ENCODE data around the gene TFF3. TPM values are rescaled to one million over a fixed set of nuclear protein-coding genes. Genes with fewer than 3 reads are reported as not detected.

TFF3 gene
- total RNA-seq, 1 donor from 2014 or later, result 0.26 TPM

- Histone ChIP-seq H3K4me3 (ENCODE audit: low read depth, low read length) (no peak overlapping the region), H3K36me3 (ENCODE audit: control insufficient read depth, insufficient read depth, low read length) (no peaks in the 10 kb centered on the region), H3K27me3 (ENCODE audit: control insufficient read depth, insufficient read depth, low read length) (peaks cover 1% of the 10 kb centered on the region)
- DNase-seq (ENCODE audit: low read depth) (no peak), FAIRE-seq (no peak)
- TF ChIP-seq CTCF (IDR thresholded peaks at IDR 0.05; ENCODE audit: insufficient read depth, low read length, severe bottlenecking), result no peak
Observed at GRCh38 chr21:42349420-42350317, 34.5 kb upstream of the TFF3 start.

GRCh38 chr21:42348762-42349161 lies 33.6 kb upstream of the TFF3 start:
- Histone ChIP-seq H3K4me3 (ENCODE audit: low read depth, low read length) (no peak overlapping the region), H3K36me3 (ENCODE audit: control insufficient read depth, insufficient read depth, low read length) (no peaks in the 10 kb centered on the region), H3K27me3 (ENCODE audit: control insufficient read depth, insufficient read depth, low read length) (no peaks in the 10 kb centered on the region)
- no peak for DNase-seq (ENCODE audit: low read depth)
- no peak for TF ChIP-seq CTCF (IDR thresholded peaks at IDR 0.05; ENCODE audit: insufficient read depth, low read length, severe bottlenecking)
- FAIRE-seq, result no peak

- H3K36me3 ChIP-seq (ENCODE audit: control insufficient read depth, insufficient read depth, low read length), result no peaks in the 10 kb centered on the region
- H3K27me3 ChIP-seq (ENCODE audit: control insufficient read depth, insufficient read depth, low read length), result no peaks in the 10 kb centered on the region
- no peak for TF ChIP-seq CTCF (IDR thresholded peaks at IDR 0.05; ENCODE audit: insufficient read depth, low read length, severe bottlenecking)
- FAIRE-seq (no peak), DNase-seq (ENCODE audit: low read depth) (no peak)
- H3K4me3 ChIP-seq (ENCODE audit: low read depth, low read length), result no peak overlapping the region
Observed at GRCh38 chr21:42347601-42348327, 32.6 kb upstream of the TFF3 start.

GRCh38 chr21:42346866-42347600 lies 31.8 kb upstream of the TFF3 start:
- H3K27me3 ChIP-seq (ENCODE audit: control insufficient read depth, insufficient read depth, low read length), result no peaks in the 10 kb centered on the region
- FAIRE-seq, result no peak
- H3K4me3 ChIP-seq (ENCODE audit: low read depth, low read length), result no peak overlapping the region
- no peak for TF ChIP-seq CTCF (IDR thresholded peaks at IDR 0.05; ENCODE audit: insufficient read depth, low read length, severe bottlenecking)
- DNase-seq (ENCODE audit: low read depth), result no peak
- H3K36me3 ChIP-seq (ENCODE audit: control insufficient read depth, insufficient read depth, low read length), result no peaks in the 10 kb centered on the region

- TF ChIP-seq CTCF (IDR thresholded peaks at IDR 0.05; ENCODE audit: insufficient read depth, low read length, severe bottlenecking), result no peak
- Histone ChIP-seq H3K4me3 (ENCODE audit: low read depth, low read length) (no peak overlapping the region), H3K27me3 (ENCODE audit: control insufficient read depth, insufficient read depth, low read length) (no peaks in the 10 kb centered on the region), H3K36me3 (ENCODE audit: control insufficient read depth, insufficient read depth, low read length) (no peaks in the 10 kb centered on the region)
- DNase-seq (ENCODE audit: low read depth) (no peak), FAIRE-seq (no peak)
Observed at GRCh38 chr21:42346441-42346840, 31.2 kb upstream of the TFF3 start.
